Omental fat pad (tissue), 4 donors: ENCODE data around the gene EVC2. TPM values are rescaled to one million over a fixed set of nuclear protein-coding genes. Genes with fewer than 3 reads are reported as not detected.

Experiments used
- ATAC-seq: fragments of 150-250 bp; one replicate; pipeline ENCODE4 v1.9.1; 2016; ENCODE audit warnings: mild to moderate bottlenecking, moderate library complexity; ENCODE audit not compliant: low FRiP score
- DNase-seq: peaks from one replicate; pipeline ENCODE4 v3.0.0-alpha.2; 2019; ENCODE audit warnings: low spot score
- CTCF ChIP-seq, 3 donors: fragments of 450-650 bp; IDR thresholded peaks; one replicate each; pipeline ENCODE4 v1.5.1; 2016 to 2017; ENCODE audit warnings: antibody characterized with exemption in 3 of 3, mild to moderate bottlenecking in 3 of 3, moderate library complexity in 2 of 3
- total RNA-seq, 4 donors: library from RNA; depleted of rRNA; stranded (reverse); fragments of >200 nt; gene quantifications; one replicate each; pipeline ENCODE4 v1.1.0, GENCODE V29; 2016

Gene EVC2
- total RNA-seq, 4 donors from 2014 or later, result 4.8 to 20.2 (median 12.5) TPM

GRCh38 chr4:5544762-5545161 is 163.6 kb downstream of the EVC2 start:
- no peak for DNase-seq
- no peak for ATAC-seq
- no peak for TF ChIP-seq CTCF (IDR thresholded peaks at IDR 0.05)

GRCh38 chr4:5543681-5544080 is 164.7 kb downstream of the EVC2 start:
- no peak for DNase-seq
- no peak for ATAC-seq
- TF ChIP-seq CTCF (IDR thresholded peaks at IDR 0.05), result no peak

DNA sequence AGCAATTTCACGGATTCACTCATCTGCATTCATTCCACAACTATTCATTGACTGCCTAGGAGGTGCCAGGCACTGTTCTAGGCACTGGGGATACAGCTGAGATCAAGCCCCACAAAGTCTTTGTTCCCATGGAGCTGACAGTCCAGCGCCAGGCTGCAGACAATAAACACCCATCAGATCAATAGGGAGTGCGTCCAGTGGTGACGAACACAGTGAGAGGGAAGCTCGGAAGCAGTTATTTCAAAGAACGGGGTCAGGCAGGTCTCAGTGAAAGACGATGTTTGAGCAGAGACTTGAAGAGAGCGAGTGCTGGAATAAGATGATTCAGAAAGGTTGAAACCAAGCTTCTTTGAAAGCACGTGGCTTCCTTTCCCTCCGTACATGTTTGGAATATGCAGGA is 167.2 kb downstream of the EVC2 start:
- DNase-seq (no peak), ATAC-seq (no peak)
- no peak for TF ChIP-seq CTCF (IDR thresholded peaks at IDR 0.05)

DNA sequence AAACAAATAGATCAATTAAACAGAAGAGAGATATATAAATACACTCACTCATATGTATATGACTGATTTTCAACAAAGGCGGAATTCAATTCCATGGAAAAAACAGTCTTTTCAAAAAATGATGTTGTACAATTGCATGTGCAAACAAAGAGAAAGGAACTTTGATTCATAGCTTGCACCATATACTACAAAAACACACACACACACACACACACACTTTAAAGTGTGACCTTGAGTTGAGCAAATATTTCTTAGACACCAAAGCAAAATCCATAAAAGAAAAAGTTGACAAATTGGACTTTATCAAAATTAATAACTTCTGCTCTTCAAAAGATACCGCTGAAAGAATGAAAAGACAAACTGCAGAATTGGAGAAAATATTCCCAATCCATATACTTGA is 168.8 kb downstream of the EVC2 start:
- TF ChIP-seq CTCF (IDR thresholded peaks at IDR 0.05), result no peak
- ATAC-seq (no peak), DNase-seq (no peak)

DNA sequence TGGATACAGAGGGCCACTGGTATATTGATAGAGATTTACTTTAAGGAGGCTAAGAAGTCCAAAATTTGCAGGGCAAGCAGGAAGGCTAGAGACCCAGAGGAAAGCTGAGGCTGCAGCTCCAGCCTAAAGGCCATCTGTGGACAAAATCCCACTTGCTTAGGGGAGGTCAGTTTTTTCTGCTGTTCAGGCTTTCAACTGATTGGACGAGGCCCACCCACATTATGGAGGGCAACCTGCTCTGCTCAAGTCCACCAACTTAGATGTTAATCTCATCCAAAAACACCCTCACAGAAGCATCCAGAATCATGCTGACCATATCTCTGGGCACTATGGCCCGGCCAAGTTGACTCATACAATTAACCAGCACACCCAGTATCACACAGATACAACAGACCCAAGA is 176.3 kb downstream of the EVC2 start:
- DNase-seq (no peak), ATAC-seq (no peak)
- TF ChIP-seq CTCF (IDR thresholded peaks at IDR 0.05), result no peak

DNA sequence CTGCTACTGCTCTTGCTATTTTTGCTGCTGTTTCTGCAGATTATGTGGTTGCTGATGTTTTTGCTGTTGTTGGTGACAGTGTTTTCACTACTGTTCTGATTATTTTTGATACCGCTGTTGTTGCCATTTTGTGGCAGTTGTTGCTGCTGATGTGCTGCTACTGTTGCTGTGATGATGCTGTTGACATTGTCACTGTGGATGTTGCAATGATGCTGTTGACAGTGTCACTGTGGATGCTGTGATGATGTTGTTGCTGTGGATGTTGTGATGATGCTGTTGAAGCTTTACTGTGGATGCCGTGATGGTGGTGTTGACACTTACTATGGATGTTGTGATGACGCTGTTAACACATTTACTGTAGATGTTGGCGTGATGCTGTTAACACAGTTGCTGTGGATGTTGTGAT is 180.3 kb downstream of the EVC2 start:
- ATAC-seq (no peak), DNase-seq (no peak)
- TF ChIP-seq CTCF (IDR thresholded peaks at IDR 0.05), result no peak

DNA sequence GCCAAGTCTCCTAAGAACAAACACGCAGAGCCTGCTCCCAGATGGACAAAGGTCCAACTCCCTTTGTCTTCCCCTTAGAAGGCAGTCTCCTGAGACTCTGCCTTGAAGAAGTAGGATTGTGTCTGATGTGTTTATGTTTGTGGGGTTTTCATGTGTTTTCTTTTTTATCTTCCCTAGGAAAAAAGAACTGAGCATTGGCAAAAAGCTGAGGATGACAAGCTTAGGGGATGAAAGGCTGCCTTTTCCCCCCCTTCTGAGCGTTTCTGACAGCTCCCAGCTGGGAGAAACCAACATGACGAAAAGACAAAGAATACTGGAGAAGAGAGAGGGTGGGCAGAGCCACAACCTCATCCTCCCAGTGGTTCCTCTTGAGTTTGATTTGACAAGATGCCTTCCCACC is 181.1 kb downstream of the EVC2 start:
- ATAC-seq (no peak), DNase-seq (no peak)
- TF ChIP-seq CTCF (IDR thresholded peaks at IDR 0.05), result no peak
